H1 (cell line): ENCODE measurements around the gene RASGRP4. TPM values are rescaled to one million over a fixed set of nuclear protein-coding genes. Genes with fewer than 3 reads are reported as not detected.

Experiments
- ATF3 ChIP-seq: IDR thresholded peaks from 2 replicates; pipeline ENCODE4 v1.6.1; 2011; ENCODE audit warnings: low read depth, mild to moderate bottlenecking, low read length; ENCODE audit not compliant: insufficient read depth
- BCL11A ChIP-seq, 2 experiments: IDR thresholded peaks; one replicate each; pipeline ENCODE4 v1.6.1; 2011; ENCODE audit warnings: low read depth in 2 of 2, low read length in 2 of 2, mild to moderate bottlenecking in 2 of 2
- CHD2 ChIP-seq: IDR thresholded peaks from 2 replicates; pipeline ENCODE4 v1.6.1; 2012; ENCODE audit warnings: low read length, improper control_type of control experiment
- CREB1 ChIP-seq: IDR thresholded peaks from 2 replicates; pipeline ENCODE4 v1.6.1; 2012; ENCODE audit warnings: inconsistent platforms
- JUND ChIP-seq: IDR thresholded peaks from 2 replicates; pipeline ENCODE4 v1.6.1; 2011; ENCODE audit warnings: mild to moderate bottlenecking, improper control_type of control experiment, low read length
- KDM4A ChIP-seq: IDR thresholded peaks from one replicate; pipeline ENCODE4 v1.7.1; 2012; ENCODE audit warnings: low read depth, mild to moderate bottlenecking, moderate library complexity, low read length, inconsistent platforms; ENCODE audit not compliant: severe bottlenecking
- NRF1 ChIP-seq: IDR thresholded peaks from 2 replicates; pipeline ENCODE4 v1.6.1; 2011; ENCODE audit warnings: mild to moderate bottlenecking, low read depth, low read length, improper control_type of control experiment
- PHF8 ChIP-seq: fragments of 200-600 bp; sonication (generic); conservative IDR thresholded peaks from 2 replicates; pipeline ENCODE4 v1.7.1; 2012; ENCODE audit warnings: low read depth, mild to moderate bottlenecking, inconsistent platforms, low read length, moderate library complexity
- RFX5 ChIP-seq: IDR thresholded peaks from 2 replicates; pipeline ENCODE4 v1.6.1; 2011; ENCODE audit warnings: low read depth, low read length, improper control_type of control experiment, borderline replicate concordance
- SAP30 ChIP-seq: fragments of 300-600 bp; sonication (generic); IDR thresholded peaks from 2 replicates; pipeline ENCODE4 v1.7.1; 2012; ENCODE audit warnings: low read length, moderate library complexity, mild to moderate bottlenecking, inconsistent platforms; ENCODE audit not compliant: insufficient read depth, insufficient replicate concordance
- SIN3A ChIP-seq, 2 experiments: IDR thresholded peaks in 1 of 2; conservative IDR thresholded peaks in 1 of 2; 2 replicates each; pipeline ENCODE4 v1.6.1; 2011 to 2012; ENCODE audit warnings: low read length in 2 of 2, improper control_type of control experiment in 1 of 2, low read depth in 1 of 2, mild to moderate bottlenecking in 1 of 2
- SP4 ChIP-seq: IDR thresholded peaks from 2 replicates; pipeline ENCODE4 v1.6.1; 2012; ENCODE audit warnings: low read length, inconsistent platforms
- TAF1 ChIP-seq: IDR thresholded peaks from 2 replicates; pipeline ENCODE4 v1.6.1; 2011; ENCODE audit warnings: mild to moderate bottlenecking, low read depth, low read length
- YY1 ChIP-seq: IDR thresholded peaks from 2 replicates; pipeline ENCODE4 v1.6.1; 2011; ENCODE audit warnings: low read depth, mild to moderate bottlenecking, low read length
- ZNF274 ChIP-seq: IDR thresholded peaks from 2 replicates; pipeline ENCODE4 v1.7.0; 2012; ENCODE audit warnings: low read length, borderline replicate concordance; ENCODE audit errors: extremely low read depth
- polyA plus RNA-seq, 7 experiments: library from polyadenylated mRNA; depleted of rRNA in 3 of 7; stranded (reverse) in 5 of 7; unstranded in 2 of 7; fragments of >200 nt in 5 of 7; fragments of 200-250 nt in 2 of 7; gene quantifications; 1 replicate in 5 of 7; 2 replicates in 1 of 7; 4 replicates in 1 of 7; pipeline versions ENCODE4 v1.2.1 to v1.2.3, GENCODE V29; 2011 to 2013; ENCODE audit warnings: missing spikeins in 2 of 7, mixed read lengths in 2 of 7
- total RNA-seq: library from RNA; stranded (reverse); fragmentation: NEBNext Ultra II Directional; extraction: Animal tissue kit (Norgen Biotek cat#: 25700); gene quantifications from 2 replicates; pipeline ENCODE4 v1.2.1, GENCODE V29; 2021

The RASGRP4 gene
- total and polyA plus RNA-seq, 2 of the 8 experiments (the other 6 are each of a cell fraction or from before 2014, with no cell fraction given) = 1.9 to 3.1 TPM

GRCh38 chr19:38362076-38362945 lies 63.7 kb downstream of the RASGRP4 start (continued):
- peak; percentile 47; the same call in 1 of the 2 replicates for TF ChIP-seq YY1
- no peak for TF ChIP-seq KDM4A
- TF ChIP-seq NRF1 = peak; percentile 19
- TF ChIP-seq JUND = no peak
- TF ChIP-seq RFX5 = no peak
- TF ChIP-seq PHF8 = peak; percentile 59
- no peak for TF ChIP-seq ATF3
- peak; percentile 58 for TF ChIP-seq SAP30
- no peak for TF ChIP-seq CHD2
- peak; percentile 69; the same call in 1 of the 2 replicates for TF ChIP-seq TAF1
- no peak for TF ChIP-seq BCL11A (IDR thresholded peaks at IDR 0.05; ENCODE audit: low read depth in 2 of 2, low read length in 2 of 2)
- TF ChIP-seq ZNF274 = no peak
- TF ChIP-seq SIN3A (conservative IDR thresholded peaks at IDR 0.05 in 1 of 2, IDR thresholded peaks at IDR 0.05 in 1 of 2; ENCODE audit: low read depth in 1 of 2, low read length in 2 of 2) = peak; percentile 48 to 85; a peak in 2 of 4 replicates
- peak; percentile 58; the same call in 1 of the 2 replicates for TF ChIP-seq SP4
- TF ChIP-seq CREB1 = 0 out of 2 replicates have a peak, but pooled peaks have one; percentile 25
